Measurements from ENCODE around the gene GBP3. TPM values are rescaled to one million over a fixed set of nuclear protein-coding genes. Genes with fewer than 3 reads are reported as not detected.

GBP3 gene
- total RNA-seq, 1 experiment from 2014 or later, result 1.2 TPM

DNA sequence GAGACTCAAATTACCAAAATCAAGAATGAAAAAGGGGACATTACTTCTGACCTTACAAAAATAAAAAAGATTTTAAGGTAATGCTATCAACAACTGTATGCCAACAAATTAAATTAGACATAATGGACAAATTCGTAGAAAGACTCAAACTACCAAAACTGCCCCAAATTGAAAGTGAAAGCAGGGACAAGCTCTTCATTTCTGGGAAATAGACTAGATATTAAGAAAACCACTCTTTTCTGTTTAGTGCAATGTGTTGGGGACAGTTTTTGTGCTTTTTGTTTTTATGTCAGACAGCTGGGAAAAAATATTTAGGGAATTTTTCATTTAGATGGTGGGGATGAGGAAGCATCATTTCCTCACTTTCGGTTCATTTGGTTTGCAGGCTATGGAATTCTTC, 47.3 kb upstream of the GBP3 start (continued):
- TF ChIP-seq, protein P1, sequence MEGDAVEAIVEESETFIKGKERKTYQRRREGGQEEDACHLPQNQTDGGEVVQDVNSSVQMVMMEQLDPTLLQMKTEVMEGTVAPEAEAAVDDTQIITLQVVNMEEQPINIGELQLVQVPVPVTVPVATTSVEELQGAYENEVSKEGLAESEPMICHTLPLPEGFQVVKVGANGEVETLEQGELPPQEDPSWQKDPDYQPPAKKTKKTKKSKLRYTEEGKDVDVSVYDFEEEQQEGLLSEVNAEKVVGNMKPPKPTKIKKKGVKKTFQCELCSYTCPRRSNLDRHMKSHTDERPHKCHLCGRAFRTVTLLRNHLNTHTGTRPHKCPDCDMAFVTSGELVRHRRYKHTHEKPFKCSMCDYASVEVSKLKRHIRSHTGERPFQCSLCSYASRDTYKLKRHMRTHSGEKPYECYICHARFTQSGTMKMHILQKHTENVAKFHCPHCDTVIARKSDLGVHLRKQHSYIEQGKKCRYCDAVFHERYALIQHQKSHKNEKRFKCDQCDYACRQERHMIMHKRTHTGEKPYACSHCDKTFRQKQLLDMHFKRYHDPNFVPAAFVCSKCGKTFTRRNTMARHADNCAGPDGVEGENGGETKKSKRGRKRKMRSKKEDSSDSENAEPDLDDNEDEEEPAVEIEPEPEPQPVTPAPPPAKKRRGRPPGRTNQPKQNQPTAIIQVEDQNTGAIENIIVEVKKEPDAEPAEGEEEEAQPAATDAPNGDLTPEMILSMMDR (IDR thresholded peaks at IDR 0.05 in 2 of 3, conservative IDR thresholded peaks at IDR 0.05 in 1 of 3; ENCODE audit: borderline replicate concordance in 1 of 3, insufficient read depth in 1 of 3, low read depth in 2 of 3, low read length in 2 of 3), result no peak
- TF ChIP-seq POLR2A (IDR thresholded peaks at IDR 0.05; ENCODE audit: borderline replicate concordance, extremely low read depth, insufficient read depth, insufficient read length), result no peak

DNA sequence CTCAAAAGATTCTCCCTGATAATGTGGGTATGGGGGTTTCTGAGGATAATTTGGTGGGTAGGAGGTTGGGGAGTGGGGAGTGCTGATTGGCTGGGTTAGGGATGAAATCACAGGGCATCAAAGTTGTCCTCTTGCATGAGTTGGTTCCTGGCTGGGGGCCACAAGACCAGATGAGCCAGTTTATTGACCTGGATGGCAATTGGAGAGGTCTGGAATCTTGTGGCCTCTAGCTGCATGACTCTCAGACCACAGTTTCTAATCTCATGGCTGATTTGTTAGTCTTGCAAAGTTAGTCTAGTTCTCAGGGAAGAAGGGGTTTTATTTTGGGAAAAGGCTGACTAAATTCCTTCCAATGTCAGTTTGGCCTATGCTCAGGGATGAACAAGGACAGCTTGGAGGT, 45.6 kb upstream of the GBP3 start:
- no peak for DNase-seq (ENCODE audit: low read depth, low spot score)
- Histone ChIP-seq H3K79me2 (ENCODE audit: insufficient read depth, low read length) (no peaks in the 10 kb centered on the region), H3K27ac (ENCODE audit: low read depth, low read length) (no peak overlapping the region), H4K20me1 (ENCODE audit: insufficient read depth) (no peaks in the 10 kb centered on the region), H3K27me3 (ENCODE audit: insufficient read depth, low read length) (no peaks in the 10 kb centered on the region), H3K4me1 (ENCODE audit: control insufficient read depth in 1 of 2, insufficient read depth in 2 of 2, low read length in 2 of 2) (no peaks in the 10 kb centered on the region), H3K4me2 (ENCODE audit: low read length) (no peak overlapping the region), H3K4me3 (replicated peaks in 1 of 2; ENCODE audit: low read depth in 1 of 2, low read length in 2 of 2) (no peak overlapping the region), H3K36me3 (ENCODE audit: control insufficient read depth in 1 of 2, insufficient read depth in 2 of 2, low read length in 2 of 2) (no peaks in the 10 kb centered on the region), H3K9ac (ENCODE audit: low read length) (no peak overlapping the region), H3K9me3 (ENCODE audit: control insufficient read depth in 1 of 2, insufficient read depth in 1 of 2, low read depth in 1 of 2, low read length in 2 of 2) (no peaks in the 10 kb centered on the region), H2AFZ (ENCODE audit: low read depth, low read length, poor library complexity, severe bottlenecking) (no peak overlapping the region), H3K9me2 (ENCODE audit: insufficient read depth) (no peaks in the 10 kb centered on the region)
- no TSS peak for BruUV-seq (replicated peaks)
- intact Hi-C loops (cut with micrococcal nuclease), result no loop called here
- TF ChIP-seq ELF1 (IDR thresholded peaks at IDR 0.05; ENCODE audit: borderline replicate concordance, low read depth) (no peak), EGR1 (IDR thresholded peaks at IDR 0.05; ENCODE audit: low read depth) (no peak), SP1 (IDR thresholded peaks at IDR 0.05; ENCODE audit: low read depth) (no peak), JUND (IDR thresholded peaks at IDR 0.05) (no peak), ATF3 (IDR thresholded peaks at IDR 0.05) (no peak), YY1 (IDR thresholded peaks at IDR 0.05; ENCODE audit: extremely low read depth, insufficient replicate concordance, low read depth, low read length) (no peak), EZH2 (IDR thresholded peaks at IDR 0.05) (no peak)
- no peak for ATAC-seq
- ChIA-PET POLR2A (no interaction called here), RAD21 (ENCODE audit: low non-redundant PET in 1 of 2, low total read pairs in 2 of 2, uncharacterized antibody in 2 of 2, unreplicated experiment in 2 of 2) (no interaction called here), CTCF (interaction anchor here (1.8 kb wide), 1 partner anchor 17 kb away, joined by 7 read pairs; no protein-coding TSS in a partner anchor)

Measured in HCT116 (cell line).